Transverse colon (tissue), 4 donors: Measurements from ENCODE around the gene FSCN2. TPM values are rescaled to one million over a fixed set of nuclear protein-coding genes. Genes with fewer than 3 reads are reported as not detected.

Source experiments
- DNase-seq: peaks from one replicate; pipeline ENCODE4 v3.0.0-alpha.2; 2019
- H3K27ac ChIP-seq, 4 donors: fragments of 200-600 bp; sonication (generic); 2 replicates each; pipeline ENCODE4 v1.5.1; 2016 to 2018; ENCODE audit warnings: inconsistent platforms in 4 of 4
- H3K27me3 ChIP-seq: fragments of 200-600 bp; sonication (generic); 2 replicates; pipeline ENCODE4 v1.5.1; 2017; ENCODE audit warnings: inconsistent platforms
- H3K36me3 ChIP-seq, 4 donors: fragments of 200-600 bp; sonication (generic); 2 replicates each; pipeline ENCODE4 v1.5.1; 2017 to 2019; ENCODE audit warnings: inconsistent platforms in 4 of 4
- H3K4me1 ChIP-seq, 4 donors: fragments of 200-600 bp; sonication (generic); 2 replicates each; pipeline ENCODE4 v1.5.1; 2017 to 2020; ENCODE audit warnings: inconsistent platforms in 4 of 4
- H3K4me3 ChIP-seq, 4 donors: fragments of 200-600 bp; sonication (generic); 1 replicate in 1 of 4; 2 replicates in 3 of 4; pipeline versions ENCODE4 v1.5.1 to v1.6.1; 2017 to 2019; ENCODE audit warnings: inconsistent platforms in 4 of 4
- H3K9me3 ChIP-seq, 2 donors: fragments of 200-600 bp; sonication (generic); 2 replicates each; pipeline ENCODE4 v1.5.1; 2017 to 2019; ENCODE audit warnings: inconsistent platforms in 2 of 2
- EP300 ChIP-seq: sonication (generic); formaldehyde crosslinking; IDR thresholded peaks from one replicate; pipeline ENCODE4 v1.6.1; 2017; ENCODE audit warnings: antibody characterized with exemption, low read depth
- POLR2A ChIP-seq: fragments of 450-650 bp; IDR thresholded peaks from one replicate; pipeline ENCODE4 v1.6.1; 2016; ENCODE audit warnings: antibody characterized with exemption, mild to moderate bottlenecking, moderate library complexity
- POLR2AphosphoS5 ChIP-seq, 3 donors: sonication (generic); formaldehyde crosslinking; IDR thresholded peaks; one replicate each; pipeline ENCODE4 v1.6.1; 2016; ENCODE audit warnings: antibody characterized with exemption in 3 of 3
- WGBS, 2 donors: methylation state at CpG; one replicate each; pipeline ENCODE4 v1.1.5; 2018; ENCODE audit warnings: low coverage in 1 of 2; 5-methylcytosine and 5-hydroxymethylcytosine counted together
- in situ Hi-C, 4 donors: fragments of 200-750 bp; cut with MboI; loops; one replicate each; pipeline versions ENCODE4 v1.15.0 to v1.15.1; 2017; ENCODE audit warnings: low sequenced_read_pairs in 3 of 4, low pct_ligation_motif_present in 1 of 4, low pct_unique_long_range_greater_than_20kb in 1 of 4
- intact Hi-C: fragments of 100-400 bp; cut with DNase I; formaldehyde crosslinking; loops from one replicate; pipeline ENCODE4 v1.15.1; 2023; ENCODE audit warnings: low total_unique reads
- total RNA-seq, 4 donors: library from RNA; depleted of rRNA; stranded (reverse); fragments of >200 nt; gene quantifications; one replicate each; pipeline ENCODE4 v1.1.0, GENCODE V29; 2016
- TF ChIP-seq, protein P1 (sequence below), 5 experiments: fragments of 200-600 bp in 3 of 5; fragments of 450-650 bp in 2 of 5; sonication (generic) in 3 of 5; IDR thresholded peaks; 1 replicate in 2 of 5; 2 replicates in 3 of 5; pipeline ENCODE4 v1.5.1; 2016 to 2017; ENCODE audit warnings: antibody characterized with exemption in 5 of 5, inconsistent platforms in 3 of 5, mild to moderate bottlenecking in 2 of 5, moderate library complexity in 1 of 5

Gene FSCN2
- total RNA-seq, 4 donors from 2014 or later = 2.3 to 36.4 (median 17.2) TPM

DNA sequence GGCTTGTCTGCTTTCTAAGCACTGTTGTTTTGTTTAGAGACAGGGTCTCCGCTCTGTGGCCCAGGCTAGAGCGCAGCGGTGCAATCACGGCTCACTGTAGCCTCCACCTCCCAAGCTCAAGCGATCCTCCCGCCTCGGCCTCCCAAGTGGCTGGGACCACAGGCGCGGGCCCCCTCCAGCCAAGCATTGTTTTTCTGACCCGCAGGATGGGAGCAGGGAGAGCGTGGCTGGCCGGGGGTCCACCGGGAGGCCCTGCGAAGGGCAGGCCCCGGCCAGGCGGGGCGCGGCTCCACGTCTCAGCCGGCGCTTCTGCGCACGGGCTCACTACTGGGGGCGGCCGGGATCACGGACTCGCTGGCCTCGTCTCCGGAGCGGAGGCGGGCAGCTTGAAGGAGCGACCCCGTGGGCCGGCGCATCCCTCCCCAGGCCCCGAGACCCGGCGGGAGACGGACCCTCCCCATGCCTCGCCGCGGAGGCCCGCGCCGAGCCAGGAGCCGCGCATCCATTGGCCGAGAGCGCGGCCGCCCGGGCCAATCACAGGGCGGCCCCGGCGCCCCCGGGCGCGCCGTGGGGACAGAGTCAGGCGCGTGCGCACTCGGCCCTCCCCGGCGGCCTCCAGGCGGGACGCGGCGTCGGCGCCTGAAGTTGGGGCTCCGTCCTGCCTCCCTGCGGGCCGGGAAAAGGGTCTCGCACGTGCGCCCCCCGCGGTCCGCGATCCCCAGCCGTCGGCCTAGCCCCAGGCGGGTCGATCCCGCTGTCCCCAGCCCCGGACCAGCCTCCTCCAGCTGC is 40.5 kb upstream of the FSCN2 start:
- peak in 2 of 3 donors; percentile 62 to 80 for TF ChIP-seq POLR2AphosphoS5 (IDR thresholded peaks at IDR 0.05)
- peak; percentile 60 for TF ChIP-seq POLR2A
- TF ChIP-seq, protein P1, sequence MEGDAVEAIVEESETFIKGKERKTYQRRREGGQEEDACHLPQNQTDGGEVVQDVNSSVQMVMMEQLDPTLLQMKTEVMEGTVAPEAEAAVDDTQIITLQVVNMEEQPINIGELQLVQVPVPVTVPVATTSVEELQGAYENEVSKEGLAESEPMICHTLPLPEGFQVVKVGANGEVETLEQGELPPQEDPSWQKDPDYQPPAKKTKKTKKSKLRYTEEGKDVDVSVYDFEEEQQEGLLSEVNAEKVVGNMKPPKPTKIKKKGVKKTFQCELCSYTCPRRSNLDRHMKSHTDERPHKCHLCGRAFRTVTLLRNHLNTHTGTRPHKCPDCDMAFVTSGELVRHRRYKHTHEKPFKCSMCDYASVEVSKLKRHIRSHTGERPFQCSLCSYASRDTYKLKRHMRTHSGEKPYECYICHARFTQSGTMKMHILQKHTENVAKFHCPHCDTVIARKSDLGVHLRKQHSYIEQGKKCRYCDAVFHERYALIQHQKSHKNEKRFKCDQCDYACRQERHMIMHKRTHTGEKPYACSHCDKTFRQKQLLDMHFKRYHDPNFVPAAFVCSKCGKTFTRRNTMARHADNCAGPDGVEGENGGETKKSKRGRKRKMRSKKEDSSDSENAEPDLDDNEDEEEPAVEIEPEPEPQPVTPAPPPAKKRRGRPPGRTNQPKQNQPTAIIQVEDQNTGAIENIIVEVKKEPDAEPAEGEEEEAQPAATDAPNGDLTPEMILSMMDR (IDR thresholded peaks at IDR 0.05) = no peak
- H3K27ac ChIP-seq = peak overlapping the region; percentile 69 to 91 (median 80)
- H3K4me3 ChIP-seq = peak overlapping the region; percentile 51 to 82 (median 68)
- no peaks in the 10 kb centered on the region for H3K9me3 ChIP-seq
- intact Hi-C loops (loop anchor here (1.0 kb wide), 1 partner anchor 36 kb away; no protein-coding TSS in a partner anchor), in situ Hi-C loops (loop anchor here in 3 of 4 donors (25.0 kb wide), 3 partner anchors 100 to 225 kb away; partner anchors contain the start of genes BAHCC1 (in 1 of the 3) and SLC38A10 (in 1 of the 3))
- H3K4me1 ChIP-seq = peaks cover 20 to 44% (median 31%) of the 10 kb centered on the region in 4 donors
- DNase-seq = peak; percentile 79
- no peaks in the 10 kb centered on the region for H3K36me3 ChIP-seq
- 10% methylated on average over 61 of the region's 87 CpGs; no CpG with 5 or more reads in 1 of the 2 donors for WGBS, 2 donors
- H3K27me3 ChIP-seq = peaks cover 8% of the 10 kb centered on the region

DNA sequence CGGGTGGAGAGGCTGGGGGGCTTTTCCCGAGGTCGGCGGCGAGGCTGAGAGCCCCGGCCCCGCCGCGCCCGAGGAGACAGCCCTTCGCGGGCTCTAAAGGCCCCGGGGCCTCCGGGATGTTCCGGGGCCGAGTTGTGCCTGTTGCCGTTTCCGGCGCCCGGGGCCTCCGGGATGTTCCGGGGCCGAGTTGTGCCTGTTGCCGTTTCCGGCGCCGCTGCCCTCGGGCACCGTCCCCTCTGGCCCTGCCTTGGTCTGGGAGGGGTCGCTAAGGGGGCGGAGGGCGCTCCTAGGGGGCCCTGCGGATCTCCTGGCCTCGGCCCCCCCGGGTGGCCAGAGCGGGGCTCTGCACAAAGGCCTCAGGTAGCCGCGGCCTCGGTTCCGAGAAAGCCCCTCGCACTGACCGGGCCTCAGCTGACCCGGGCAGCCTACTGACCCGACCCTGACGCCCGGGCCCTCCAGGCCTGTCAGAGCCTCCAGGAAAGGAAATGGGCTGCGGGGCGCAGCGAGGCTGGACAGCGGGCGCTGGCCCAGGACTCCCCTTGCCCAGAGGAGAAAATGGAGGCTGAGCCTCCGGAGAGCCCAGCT is 39.8 kb upstream of the FSCN2 start:
- Histone ChIP-seq H3K27me3 (peaks cover 5% of the 10 kb centered on the region), H3K9me3 (no peaks in the 10 kb centered on the region), H3K4me3 (peak overlapping the region; percentile 51 to 82 (median 68)), H3K4me1 (peaks cover 19 to 41% (median 29%) of the 10 kb centered on the region in 4 donors), H3K27ac (peak overlapping the region; percentile 69 to 91 (median 80)), H3K36me3 (no peaks in the 10 kb centered on the region)
- no peak for DNase-seq
- no peak for TF ChIP-seq POLR2AphosphoS5 (IDR thresholded peaks at IDR 0.05)
- TF ChIP-seq, protein P1 (IDR thresholded peaks at IDR 0.05) = no peak
- no peak for TF ChIP-seq POLR2A
- TF ChIP-seq EP300 = no peak
- in situ Hi-C loops (loop anchor here in 3 of 4 donors (25.0 kb wide), 3 partner anchors 101 to 226 kb away; partner anchors contain the start of genes BAHCC1 (in 1 of the 3) and SLC38A10 (in 1 of the 3)), intact Hi-C loops (no loop called here)
- 46% methylated on average over 15 of the region's 52 CpGs; no CpG with 5 or more reads in 1 of the 2 donors for WGBS, 2 donors

DNA sequence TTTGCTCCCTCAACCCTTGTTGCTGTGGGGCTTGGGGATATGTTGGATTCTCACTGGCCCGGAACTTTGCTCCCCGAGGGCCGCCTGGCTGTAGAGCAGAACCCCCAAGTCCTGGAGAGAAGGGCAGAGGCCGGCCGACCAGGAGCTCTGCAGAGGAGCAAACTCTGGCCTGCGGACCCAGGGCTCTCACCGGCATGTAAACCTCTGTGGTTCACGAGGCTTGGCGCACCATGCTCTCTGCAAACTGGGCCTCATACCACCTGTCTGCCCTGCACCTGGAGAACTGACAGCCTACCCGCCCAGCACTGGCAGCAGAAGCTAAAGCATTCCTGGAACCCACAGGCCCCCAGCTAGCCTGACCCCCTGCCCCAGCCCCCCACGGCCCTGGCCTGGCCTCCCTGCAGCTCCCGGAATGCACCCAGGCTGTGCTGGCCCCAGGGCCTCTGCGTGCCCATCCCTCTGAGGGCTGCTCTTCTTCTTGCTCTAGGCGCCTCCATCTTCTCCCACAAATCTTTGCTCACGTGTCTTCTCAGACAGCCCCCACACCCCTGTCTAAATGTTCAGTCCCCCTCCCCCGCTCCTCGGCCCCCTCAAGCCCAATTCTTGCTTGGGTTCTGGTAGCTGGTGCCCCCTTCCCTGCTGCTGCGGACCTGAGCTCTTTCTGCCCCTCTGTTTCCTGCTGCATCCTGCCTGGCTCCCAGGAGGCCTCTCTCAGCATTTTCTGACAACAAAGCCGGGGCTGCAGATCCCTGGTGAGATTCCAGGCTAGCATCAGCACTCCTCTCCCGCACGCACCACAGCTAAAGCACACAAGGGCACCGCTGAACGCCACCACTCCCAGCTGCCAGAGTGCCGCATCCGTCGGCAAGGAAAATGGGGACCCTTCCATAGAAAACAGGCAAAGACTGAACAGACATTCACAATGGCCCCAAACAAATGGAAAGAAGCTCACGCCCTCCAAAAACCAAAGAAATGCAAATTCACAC is 38.9 kb upstream of the FSCN2 start:
- 79% methylated on average over 23 of the region's 27 CpGs; no CpG with 5 or more reads in 1 of the 2 donors for WGBS, 2 donors
- TF ChIP-seq POLR2A (no peak), EP300 (no peak)
- no peak for DNase-seq
- in situ Hi-C loops = loop anchor here in 3 of 4 donors (25.0 kb wide), 3 partner anchors 102 to 227 kb away; partner anchors contain the start of genes BAHCC1 (in 1 of the 3) and SLC38A10 (in 1 of the 3)
- Histone ChIP-seq H3K4me1 (peaks cover 11 to 32% (median 21%) of the 10 kb centered on the region in 4 donors), H3K27ac (no peak overlapping the region), H3K27me3 (no peaks in the 10 kb centered on the region), H3K4me3 (no peak overlapping the region), H3K9me3 (no peaks in the 10 kb centered on the region), H3K36me3 (no peaks in the 10 kb centered on the region)
- intact Hi-C loops = no loop called here
